HG03571 (cell line): ENCODE data around the gene SMOC1.

Source experiments
- ATAC-seq: cut with Tn5 transposase; IDR thresholded peaks from one replicate; pipeline ENCODE4 v1.9.1; 2021; ENCODE audit not compliant: unreplicated experiment

SMOC1 gene

DNA sequence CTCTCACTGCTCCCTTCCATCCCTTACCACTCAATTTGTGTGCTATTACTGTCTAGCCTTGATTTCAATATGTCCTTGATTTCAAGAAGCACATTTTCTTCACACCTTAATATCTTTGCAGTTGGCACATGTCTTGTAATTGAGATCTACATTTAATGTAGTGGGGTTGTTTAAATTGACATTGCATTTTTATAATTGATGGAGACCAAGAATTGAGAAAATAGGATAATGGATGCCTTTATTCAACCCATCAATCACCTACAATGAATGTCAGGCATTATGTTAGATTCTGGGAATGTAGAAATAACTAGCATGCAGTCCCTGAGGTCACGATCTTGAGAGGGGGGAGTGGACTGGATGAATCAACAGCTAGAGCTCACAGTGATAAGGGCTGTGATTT lies 94.6 kb downstream of the SMOC1 start:
- ATAC-seq: no peak

DNA sequence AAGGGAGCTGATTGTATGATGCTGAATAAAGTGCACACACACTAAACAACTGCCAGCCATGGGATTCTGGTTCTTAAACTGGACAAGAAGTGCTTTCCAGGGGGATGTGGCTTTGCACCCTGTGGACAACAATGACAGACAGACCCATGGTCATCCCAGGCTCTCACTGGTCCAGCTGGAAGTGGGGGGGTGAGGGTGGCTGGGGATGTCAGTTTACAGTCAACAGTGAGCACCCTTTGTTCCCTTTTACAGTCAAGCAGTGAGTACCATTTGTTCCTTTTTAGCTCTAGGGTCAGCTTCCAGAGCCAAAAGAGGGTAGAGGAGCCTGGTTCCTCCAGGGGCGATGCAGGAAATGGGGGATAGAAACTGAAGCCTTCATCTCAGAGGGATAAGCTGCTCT lies 100.7 kb downstream of the SMOC1 start:
- ATAC-seq: no peak

DNA sequence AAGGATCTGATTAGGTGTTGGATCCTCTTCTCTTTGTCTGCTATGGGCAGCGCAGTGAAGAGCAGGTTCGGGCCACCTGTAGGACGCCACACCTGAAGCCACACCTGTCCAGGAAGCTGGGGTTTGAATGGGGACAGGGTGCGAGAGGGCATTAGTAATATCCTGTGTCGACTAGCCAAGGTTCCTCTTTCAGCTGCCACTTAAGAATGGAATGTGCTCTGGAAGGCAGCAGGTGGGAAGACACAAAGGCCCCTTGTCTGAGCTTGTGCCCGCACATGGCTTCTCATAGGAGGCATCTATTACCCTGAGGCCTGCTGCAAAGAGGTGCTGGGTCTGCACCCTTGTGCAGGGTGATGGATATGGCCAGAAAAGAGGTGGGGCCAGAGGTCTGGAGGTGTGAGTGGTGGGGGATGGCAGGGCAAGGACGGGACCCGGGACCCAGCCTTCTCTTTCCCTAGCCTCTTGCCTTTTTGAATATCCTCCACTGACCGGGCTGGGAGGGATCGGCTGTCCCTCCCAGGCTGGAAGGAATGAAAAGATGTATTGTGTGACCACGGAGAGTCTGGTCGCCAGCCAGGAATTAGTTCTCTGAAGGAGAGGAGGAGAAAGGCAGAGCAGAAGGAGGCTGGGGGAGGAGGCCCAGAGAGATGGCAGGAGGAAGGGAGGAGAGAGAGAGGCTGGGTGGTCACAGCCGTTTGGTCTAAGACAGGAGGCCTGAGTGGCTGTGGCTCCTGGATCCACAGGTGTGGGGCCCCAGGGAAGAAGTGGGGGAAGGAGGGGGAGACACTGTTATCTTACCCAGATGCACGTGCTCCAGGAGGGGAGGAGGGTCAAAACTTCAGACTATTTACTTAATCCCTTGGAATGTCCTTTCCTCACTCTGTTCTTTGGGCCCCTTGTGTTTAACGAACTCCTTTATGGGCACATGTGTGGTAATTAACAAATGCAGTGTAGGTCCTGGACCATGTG lies 101.5 kb downstream of the SMOC1 start:
- no peak for ATAC-seq

DNA sequence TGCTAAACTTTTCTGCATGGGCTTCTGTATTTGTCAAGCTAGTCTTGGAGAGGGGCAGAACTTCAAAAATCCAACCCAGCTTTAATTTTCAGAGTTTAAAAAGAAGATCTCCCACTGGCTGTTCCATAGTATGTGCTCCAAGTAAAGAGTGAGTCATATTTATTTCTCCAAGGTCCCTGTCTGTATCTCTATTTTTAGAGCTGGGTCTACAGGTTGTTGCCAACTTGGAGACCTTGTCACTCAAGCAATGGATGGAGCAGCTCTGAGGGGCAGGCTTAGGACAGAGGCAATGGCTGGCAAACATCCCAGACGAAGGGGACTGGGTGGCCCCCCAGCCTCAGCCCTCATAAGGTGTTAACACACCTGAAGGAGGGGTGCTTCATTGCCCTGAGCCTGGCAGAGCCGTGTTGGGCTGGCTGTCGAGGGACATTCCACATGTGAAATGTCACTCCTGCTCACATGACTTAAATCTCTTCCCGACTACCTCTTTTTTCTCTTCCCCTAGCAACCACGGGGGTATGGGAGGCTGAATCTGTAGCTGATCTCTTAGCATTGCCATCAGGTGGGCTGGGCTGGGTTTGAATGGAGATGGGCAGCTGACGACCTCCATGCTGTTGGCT lies 103.1 kb downstream of the SMOC1 start:
- ATAC-seq: no peak

DNA sequence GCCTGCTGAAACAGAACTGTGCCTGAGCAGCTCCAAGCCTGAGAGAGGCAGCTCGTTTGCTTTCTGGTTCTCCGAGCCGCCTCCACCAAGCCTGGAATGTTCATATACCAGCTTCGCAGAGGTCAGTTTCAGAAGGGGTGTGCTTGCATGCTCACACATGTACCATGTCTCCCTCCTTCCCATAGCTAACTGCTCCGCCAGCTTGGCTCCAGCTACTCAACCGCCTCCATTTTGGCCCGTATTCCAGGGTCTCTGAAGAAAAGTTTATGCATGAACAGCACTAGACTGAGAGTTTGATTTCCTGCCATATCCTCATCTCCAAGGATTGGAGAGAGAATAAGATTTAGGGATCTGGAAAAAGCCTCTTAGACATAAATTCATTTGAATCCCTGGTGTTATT lies 103.7 kb downstream of the SMOC1 start:
- ATAC-seq: no peak

DNA sequence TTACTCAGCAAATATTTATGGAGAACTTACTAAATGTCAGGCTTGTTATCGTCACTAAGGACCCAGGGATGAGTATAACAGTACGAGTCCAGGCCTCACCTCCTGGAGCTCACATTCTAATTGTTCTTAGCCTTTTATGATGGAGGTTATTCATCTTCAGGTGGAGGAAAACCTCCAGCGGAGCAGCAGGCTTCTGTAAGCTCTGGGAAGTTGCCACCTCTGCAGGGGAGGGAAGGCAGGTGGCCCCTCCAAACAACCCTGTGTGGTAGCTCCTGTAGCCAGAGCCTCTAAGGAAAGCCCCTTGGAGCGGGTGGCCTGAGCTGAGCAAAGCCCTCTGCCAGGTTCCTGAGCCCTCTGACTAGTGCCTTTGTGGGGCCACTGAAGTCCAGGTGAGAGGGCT lies 104.1 kb downstream of the SMOC1 start:
- ATAC-seq: no peak

DNA sequence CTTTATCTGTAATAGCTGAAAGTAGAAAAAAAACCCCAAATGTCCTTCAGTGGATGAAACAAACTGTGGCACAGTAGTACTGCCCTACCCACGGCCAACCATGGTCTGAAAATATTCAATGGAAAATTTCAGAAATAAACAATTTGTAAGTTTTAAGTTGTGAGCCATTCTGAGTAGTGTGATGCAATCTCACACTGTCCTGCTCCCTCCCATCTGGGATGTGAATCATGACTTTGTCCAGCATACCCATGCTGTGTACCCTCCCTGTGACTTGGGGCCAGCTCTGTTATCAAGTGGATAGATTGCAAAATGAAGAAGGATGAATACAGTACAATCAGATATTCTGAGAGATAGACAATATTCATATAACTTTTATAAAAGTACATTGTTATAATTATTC lies 106.2 kb downstream of the SMOC1 start:
- ATAC-seq: no peak

DNA sequence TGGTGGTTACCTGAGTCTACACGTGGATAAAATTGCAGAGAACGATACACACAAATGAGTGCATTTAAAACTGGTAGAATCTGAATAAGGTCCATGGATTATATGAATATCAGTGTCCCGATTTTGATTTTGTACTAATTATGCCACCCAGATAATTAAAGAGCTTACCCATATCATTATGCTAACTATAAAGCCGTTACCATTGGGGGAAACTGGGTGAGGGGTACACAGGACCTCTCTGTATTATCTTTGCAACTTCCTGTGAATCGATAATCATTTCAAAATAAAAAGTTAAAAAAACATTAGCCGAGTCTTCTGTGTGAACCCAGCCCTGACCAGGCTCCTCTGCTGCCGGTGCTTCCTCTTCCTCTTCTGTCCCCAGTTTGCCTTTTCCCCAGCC lies 107.1 kb downstream of the SMOC1 start:
- no peak for ATAC-seq

DNA sequence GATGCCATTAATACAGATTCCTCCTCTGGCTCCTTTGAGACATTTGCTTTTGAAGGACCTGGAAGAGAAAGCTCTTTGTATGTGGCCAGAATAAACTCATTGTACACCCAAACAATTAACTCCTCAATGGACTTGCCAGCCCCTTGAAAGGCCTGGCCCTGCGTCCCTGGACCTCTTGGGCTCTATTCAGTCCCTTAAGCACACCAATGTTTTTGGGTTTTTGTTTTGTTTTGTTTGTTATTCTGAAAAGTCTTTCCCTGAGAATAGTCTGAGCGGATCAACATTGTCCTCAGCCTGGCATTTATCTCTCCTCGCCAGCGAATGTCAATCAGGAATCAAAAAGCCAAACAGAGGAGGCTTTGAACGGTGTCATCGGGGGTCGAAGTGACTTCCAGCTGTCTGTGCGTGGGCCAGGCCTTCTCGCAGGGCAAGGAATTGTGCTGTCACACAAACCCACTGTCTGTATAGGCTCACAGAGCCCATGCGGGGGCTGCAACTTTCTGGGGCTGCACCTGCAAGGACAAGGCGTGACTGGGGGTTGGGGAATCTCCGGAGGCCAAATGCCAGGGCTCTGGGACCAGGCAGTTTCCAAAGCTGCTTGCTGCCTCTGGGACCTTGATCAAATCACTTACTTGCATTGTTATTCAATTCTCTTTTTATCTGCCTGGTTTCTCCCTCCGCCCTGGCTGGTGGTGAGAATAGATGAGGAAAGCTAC lies 108.3 kb downstream of the SMOC1 start:
- ATAC-seq: no peak

DNA sequence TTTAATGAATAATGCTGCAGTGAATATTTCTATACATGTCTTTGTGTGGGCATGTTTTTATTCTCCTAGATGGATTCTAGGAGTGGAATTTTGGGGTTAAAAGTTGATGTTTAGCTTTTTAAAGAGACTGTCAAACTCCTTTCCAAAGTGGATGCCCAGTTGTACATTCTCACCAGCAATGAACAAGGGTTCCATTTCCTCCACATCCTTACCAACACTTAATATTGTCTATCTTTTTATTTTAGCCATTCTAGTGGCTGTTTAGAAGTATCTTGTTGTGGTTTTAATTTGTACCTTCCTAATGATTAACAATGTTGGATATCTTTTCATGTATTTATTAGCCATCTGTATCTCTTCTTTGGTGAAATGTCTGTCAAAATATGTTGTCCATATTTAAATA lies 109.8 kb downstream of the SMOC1 start:
- no peak for ATAC-seq

DNA sequence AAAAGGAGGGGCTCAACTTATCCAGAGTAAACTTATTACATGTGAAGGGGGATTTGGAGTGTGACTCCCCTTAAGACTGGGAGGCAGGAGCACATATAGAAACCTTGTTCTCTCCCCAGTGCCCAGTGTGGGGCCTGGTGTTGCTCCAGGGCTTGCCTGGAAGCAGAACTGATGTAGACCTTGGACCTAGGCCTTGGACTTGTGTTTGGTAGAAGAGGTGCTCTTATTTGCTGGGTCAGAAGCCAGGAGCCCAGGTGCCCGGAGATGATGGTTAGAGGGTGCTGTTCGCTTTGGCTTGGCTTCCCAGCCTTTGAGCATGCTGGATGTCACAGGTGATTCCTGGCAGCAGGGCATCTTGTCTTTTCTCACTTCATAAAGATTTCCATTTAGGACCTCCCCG lies 110.4 kb downstream of the SMOC1 start:
- ATAC-seq: no peak

DNA sequence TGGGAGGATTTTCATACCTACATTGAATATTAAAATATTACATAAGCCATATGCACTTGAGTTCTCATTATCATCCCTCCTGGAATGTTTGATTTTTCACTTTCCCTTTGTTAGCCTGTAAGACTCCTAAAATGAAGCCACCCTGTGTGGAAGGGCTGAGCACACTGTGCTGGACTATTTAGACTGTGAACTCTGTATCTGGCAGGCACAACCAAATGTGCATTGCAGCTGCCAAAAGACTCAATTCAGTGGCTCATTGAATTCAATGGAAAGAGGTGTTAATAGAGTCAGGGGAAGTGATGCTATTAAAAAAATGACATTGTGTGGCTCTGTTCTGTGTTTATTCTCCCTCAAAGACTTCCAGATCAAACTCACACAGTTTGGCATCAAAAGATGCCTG lies 111.1 kb downstream of the SMOC1 start:
- no peak for ATAC-seq

DNA sequence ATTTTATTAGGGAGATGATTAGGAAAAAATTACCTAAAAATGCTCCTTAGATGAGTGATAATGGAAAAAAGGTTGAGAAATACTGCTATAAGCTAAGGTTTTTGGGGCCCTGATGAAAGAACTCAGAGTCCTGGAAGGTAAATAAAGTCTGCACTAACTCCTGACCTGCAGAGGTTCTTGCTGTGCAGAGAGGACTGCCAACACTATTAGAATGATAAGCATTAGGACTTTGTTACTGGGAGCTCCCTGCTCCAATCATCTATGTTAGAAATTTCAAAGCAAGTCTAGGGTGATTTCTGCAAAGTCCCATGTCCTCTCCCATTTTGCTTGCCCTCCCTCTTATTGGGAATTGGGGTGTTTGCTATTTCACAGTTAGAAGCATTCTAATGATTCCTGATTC lies 112.2 kb downstream of the SMOC1 start:
- ATAC-seq: no peak

DNA sequence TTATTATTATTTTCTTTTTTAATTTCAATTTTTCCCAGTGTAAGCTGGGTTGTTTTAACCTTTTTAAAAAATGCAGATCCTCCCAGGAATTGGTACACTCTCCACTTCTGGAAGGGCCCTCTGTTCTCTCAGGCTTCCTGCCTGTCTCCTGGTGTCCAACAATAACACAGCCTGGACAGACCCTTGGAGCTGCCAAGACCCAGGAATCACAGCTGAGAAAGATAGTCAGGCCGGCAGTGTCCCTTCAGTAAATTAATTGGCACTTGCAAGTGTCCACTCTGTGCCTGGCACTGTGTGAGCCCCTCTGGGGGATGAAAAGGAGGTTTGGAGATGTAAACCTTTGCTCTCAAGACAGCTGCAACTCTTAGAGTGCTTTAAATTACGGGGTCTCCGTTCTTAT lies 113.3 kb downstream of the SMOC1 start:
- ATAC-seq: no peak

DNA sequence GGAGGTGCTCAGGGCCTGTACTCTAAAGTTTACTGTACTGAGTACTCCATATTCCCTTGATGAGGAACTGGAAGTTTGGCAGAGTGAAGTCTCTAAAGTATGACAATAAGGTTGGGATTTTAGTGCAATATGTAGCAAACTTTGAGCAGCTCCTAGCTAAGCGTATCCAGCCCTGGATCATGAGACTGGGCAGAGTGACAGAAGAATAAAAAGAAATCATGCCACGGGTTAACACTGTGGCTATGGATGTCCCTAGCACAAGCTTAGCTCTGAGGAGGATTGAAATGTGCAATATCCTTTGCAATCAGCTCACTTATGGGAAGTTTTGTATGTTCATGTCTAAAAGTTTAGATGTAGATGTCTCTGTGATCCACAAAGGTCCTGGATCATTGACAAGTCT lies 114.1 kb downstream of the SMOC1 start:
- ATAC-seq: no peak

DNA sequence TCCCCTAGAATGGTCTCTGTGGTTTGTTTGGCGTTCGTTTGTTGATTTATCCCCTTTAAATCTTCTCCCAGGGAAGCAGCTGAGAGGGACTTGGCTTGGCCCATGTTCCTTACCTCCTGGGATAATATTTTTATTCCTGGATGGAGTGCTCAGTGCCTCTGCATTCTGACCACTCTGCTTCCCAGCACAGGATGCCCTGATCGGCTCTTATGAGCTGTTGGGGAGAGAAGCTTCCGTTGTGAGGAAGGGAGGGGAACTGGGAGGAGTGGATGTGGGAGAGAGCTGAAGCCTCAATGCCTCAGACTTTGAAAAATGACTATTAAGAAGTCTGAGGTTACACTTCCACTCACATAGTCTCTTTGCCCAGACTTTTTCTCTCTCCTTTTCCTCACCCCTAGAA lies 114.8 kb downstream of the SMOC1 start:
- no peak for ATAC-seq

DNA sequence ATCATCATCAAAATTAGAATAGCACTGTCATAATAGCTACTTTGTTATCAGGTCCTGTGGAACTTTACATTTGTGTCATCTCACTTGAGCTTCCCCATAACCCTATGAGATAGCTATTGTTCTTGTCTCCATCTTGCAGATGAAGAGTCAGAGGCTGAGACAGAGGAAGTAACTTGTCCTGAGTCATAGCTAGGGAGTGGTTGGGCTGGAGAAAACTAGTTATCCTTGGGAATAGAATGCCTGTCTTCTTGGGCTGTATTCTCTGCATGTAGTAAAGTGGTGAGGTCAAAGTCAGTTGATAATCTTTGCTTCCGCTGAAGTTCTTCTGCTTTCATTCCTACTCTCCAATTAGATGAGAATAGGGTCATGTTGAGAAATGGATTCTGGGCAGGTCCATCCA lies 117.0 kb downstream of the SMOC1 start:
- no peak for ATAC-seq

DNA sequence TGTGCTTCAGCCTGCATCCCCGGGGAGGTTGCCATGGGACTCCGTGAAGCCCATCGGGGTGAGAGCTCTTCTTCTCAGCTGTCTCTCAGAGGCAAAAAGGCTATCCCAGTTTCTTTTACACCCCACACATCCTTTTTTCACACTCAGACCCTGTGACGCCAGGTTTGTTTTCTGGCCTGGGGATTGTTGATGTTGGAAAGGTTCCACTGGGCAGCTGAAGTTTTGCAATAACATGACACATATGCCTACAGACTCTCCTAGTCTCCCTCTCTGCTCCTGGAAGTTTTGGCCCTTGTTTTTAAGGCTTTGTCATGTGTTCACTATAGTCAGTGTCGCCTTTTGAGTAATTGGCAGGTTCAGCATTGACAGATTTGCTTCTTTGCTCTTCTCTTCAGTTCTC lies 118.6 kb downstream of the SMOC1 start:
- no peak for ATAC-seq

DNA sequence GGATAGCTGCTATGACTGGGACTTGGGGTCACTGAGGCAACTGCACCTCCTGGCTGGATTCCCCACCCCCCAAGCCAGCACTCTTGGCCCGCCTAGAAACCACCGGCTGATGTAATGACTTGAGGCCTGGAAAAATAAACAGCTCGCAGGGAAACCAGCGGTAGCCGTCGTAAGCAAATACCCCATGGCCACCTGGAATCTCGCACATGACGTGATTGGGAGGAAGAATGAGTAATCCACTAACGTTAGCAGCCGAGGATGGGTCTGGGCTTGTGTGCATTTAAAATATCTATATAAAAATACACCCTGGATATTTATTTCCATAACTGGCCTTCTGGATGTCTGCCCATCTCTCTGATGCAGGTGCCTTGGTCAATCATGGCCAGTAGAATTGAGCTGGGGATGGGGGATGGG lies 120.1 kb downstream of the SMOC1 start:
- no peak for ATAC-seq

DNA sequence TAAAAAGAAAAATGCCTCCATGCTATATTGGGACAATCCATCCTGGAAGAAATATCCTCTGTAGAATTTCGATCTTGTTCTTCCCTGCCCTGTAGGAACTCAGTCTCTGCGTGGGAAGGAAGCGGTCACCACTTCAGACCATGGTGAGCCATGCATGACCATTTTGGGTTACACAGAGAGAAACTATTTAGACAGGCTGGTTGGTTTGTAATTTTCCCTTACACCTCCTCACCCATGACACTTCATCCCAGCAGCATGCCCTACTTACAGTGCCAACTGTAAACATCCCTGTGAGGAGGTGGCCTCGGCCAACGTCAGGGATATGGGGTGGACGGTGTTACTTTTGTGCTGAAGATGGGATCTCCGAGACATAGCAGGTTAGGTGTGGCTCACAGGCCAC lies 121.4 kb downstream of the SMOC1 start:
- no peak for ATAC-seq

DNA sequence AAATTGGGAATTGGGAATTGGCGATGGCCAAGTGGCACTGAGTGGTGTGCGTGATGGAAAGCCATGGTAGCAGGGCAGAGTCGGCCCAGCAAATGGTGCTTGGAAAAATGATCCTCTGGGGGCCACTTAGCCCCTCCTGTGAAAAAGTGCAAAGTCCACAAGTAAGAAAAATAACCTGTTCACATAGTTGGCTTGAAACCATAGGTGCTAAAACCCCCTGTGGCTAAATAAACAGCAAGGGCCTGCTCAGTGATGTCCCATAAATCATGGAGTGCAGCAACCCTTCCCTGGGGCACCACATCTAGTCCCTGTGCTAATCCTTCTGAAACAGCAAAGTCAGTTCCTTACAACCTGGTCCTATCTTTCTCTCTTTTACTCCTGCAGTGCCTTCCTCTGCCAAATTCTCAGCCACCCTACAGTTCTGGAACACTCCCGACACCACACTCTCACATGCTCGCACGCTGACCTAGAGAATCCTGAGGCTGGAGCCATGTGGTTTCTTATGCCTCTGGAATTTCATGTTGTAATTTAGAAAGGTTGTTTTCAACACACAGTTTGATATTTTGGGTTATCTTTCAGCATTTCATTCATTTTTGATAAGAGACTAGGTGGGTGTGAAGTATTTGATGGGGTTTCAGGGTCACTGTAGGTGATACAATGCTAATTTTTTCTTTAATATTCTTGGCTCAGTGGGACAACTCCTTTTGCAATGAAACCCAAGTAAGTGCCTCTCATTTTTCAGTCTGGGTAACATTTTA lies 123.6 kb downstream of the SMOC1 start:
- no peak for ATAC-seq
